ENCODE data around the gene ARL8B.
"Not testable (repeated sequence)": the region's sequence is repeated elsewhere in the genome, so short reads cannot be mapped to it uniquely, and the experiment has no call there.

DNA sequence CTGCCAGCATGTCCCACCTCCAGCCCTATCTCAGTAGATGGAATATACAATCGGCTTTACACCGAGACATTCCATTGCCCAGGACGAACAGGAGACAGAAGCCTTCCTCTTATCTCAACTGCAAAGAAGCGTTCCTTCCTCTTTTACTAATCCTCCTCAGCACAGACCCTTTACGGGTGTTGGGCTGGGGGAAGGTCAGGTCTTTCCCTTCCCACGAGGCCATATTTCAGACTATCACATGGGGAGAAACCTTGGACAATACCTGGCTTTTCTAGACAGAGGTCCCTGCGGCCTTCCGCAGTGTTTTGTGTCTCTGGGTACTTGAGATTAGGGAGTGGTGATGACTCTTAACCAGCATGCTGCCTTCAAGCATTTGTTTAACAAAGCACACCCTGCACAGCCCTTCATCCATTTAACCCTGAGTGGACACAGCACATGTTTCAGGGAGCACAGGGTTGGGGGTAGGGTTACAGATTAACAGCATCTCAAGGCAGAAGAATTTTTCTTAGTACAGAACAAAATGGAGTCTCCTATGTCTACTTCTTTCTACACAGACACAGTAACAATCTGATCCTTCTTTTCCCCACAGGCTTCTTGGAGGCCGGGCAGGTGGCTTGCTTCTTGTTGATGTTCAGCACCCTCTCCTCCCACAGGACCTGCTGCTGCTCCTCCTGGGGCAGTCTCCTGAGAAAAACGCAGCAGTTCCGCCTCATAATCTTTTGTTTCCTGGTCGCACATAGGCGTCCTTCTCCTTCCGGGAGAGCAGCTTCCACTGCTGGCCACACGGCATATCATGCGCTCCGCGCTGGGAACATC is 39.9 kb upstream of the ARL8B start:
- TF ChIP-seq CTCF (conservative IDR thresholded peaks at IDR 0.05 in 1 of 2, IDR thresholded peaks at IDR 0.05 in 1 of 2; ENCODE audit: low read depth in 1 of 2, low read length in 2 of 2); EZH2 (IDR thresholded peaks at IDR 0.05; ENCODE audit: low read length, missing control alignments): not testable (repeated sequence)

Data from fibroblast of lung (primary cell).